B cell (primary cell): ENCODE results near the gene NUP210L. TPM values are rescaled to one million over a fixed set of nuclear protein-coding genes. Genes with fewer than 3 reads are reported as not detected.
A peak's percentile ranks its signal among the peaks of the same experiment; 100 is the strongest.

ENCODE experiments used
- ATAC-seq: fragments of 200-7000 bp; cut with Tn5 transposase; one replicate; pipeline ENCODE4 v1.10.0; 2021; ENCODE audit warnings: low read depth, mild to moderate bottlenecking, moderate number of reproducible peaks, moderate library complexity
- CTCF ChIA-PET: fragments of 350-600 bp; sonication (Branson Sonifier 250); formaldehyde crosslinking; loops from one replicate; lab custom pipeline; 2021; ENCODE audit warnings: antibody characterized with exemption, inconsistent platforms; lab: Charles Lee
- POLR2A ChIA-PET: fragments of 350-600 bp; sonication (Branson Sonifier 250); formaldehyde crosslinking; loops from one replicate; lab custom pipeline; 2021; ENCODE audit warnings: antibody characterized with exemption; lab: Charles Lee
- DNase-seq: peaks from one replicate; pipeline ENCODE4 v3.0.0; 2013
- H2AFZ ChIP-seq: 2 replicates; pipeline ENCODE4 v1.6.1; 2012; ENCODE audit warnings: mild to moderate bottlenecking, low read depth, low read length; ENCODE audit not compliant: insufficient read depth, poor library complexity, severe bottlenecking
- H3K27ac ChIP-seq, 2 donors: 1 replicate in 1 of 2; 2 replicates in 1 of 2; pipeline ENCODE4 v1.5.1; 2012 to 2013; ENCODE audit warnings: low read length in 2 of 2, mild to moderate bottlenecking in 2 of 2, moderate library complexity in 1 of 2
- H3K27me3 ChIP-seq, 4 experiments: fragments of 200-600 bp in 1 of 4; sonication (generic) in 1 of 4; replicated peaks in 1 of 4; 1 replicate in 2 of 4; 2 replicates in 2 of 4; pipeline versions ENCODE4 v1.6.1 to v1.7.0; 2013 to 2016; ENCODE audit warnings: low read length in 3 of 4, mild to moderate bottlenecking in 2 of 4, mixed read lengths in 1 of 4, moderate library complexity in 1 of 4; ENCODE audit not compliant: insufficient read depth in 4 of 4, control insufficient read depth in 3 of 4; ENCODE audit errors: control extremely low read depth in 1 of 4
- H3K36me3 ChIP-seq, 2 experiments: replicated peaks in 1 of 2; 1 replicate in 1 of 2; 2 replicates in 1 of 2; pipeline versions ENCODE4 v1.6.1 to v1.7.1; 2013; ENCODE audit warnings: low read length in 1 of 2; ENCODE audit not compliant: insufficient read depth in 2 of 2, control insufficient read depth in 1 of 2; ENCODE audit errors: control extremely low read depth in 1 of 2, extremely low read depth in 1 of 2
- H3K4me1 ChIP-seq, 2 donors: fragments of 200-600 bp in 1 of 2; sonication (generic) in 1 of 2; 1 replicate in 1 of 2; 2 replicates in 1 of 2; pipeline versions ENCODE4 v1.5.1 to v1.6.1; 2013 to 2017; ENCODE audit warnings: low read length in 2 of 2; ENCODE audit not compliant: control insufficient read depth in 2 of 2, insufficient read depth in 2 of 2
- H3K4me2 ChIP-seq: replicated peaks from 2 replicates; pipeline ENCODE3; 2012; ENCODE audit warnings: mild to moderate bottlenecking, low read depth, low read length; ENCODE audit not compliant: poor library complexity, severe bottlenecking
- H3K4me3 ChIP-seq, 5 experiments: fragments of 200-600 bp in 1 of 5; sonication (generic) in 1 of 5; 1 replicate in 3 of 5; 2 replicates in 2 of 5; pipeline versions ENCODE4 v1.5.1 to v1.7.0; 2011 to 2016; ENCODE audit warnings: low read length in 4 of 5, mild to moderate bottlenecking in 4 of 5, low read depth in 2 of 5, control low read depth in 1 of 5, moderate library complexity in 1 of 5; ENCODE audit not compliant: insufficient read depth in 1 of 5; ENCODE audit errors: control extremely low read depth in 1 of 5, extremely low read depth in 1 of 5
- H3K79me2 ChIP-seq: fragments of 200-600 bp; sonication (generic); one replicate; pipeline ENCODE4 v1.6.0; 2016; ENCODE audit warnings: low read length; ENCODE audit not compliant: control insufficient read depth, insufficient read depth
- H3K9ac ChIP-seq: fragments of 200-600 bp; sonication (generic); 2 replicates; pipeline ENCODE4 v1.6.1; 2017; ENCODE audit warnings: mild to moderate bottlenecking, low read length, moderate library complexity
- H3K9me3 ChIP-seq, 3 donors: one replicate each; pipeline versions ENCODE4 v1.6.1 to v1.7.1; 2013; ENCODE audit warnings: low read length in 2 of 3; ENCODE audit not compliant: control insufficient read depth in 2 of 3, insufficient read depth in 1 of 3; ENCODE audit errors: control extremely low read depth in 1 of 3
- H4K20me1 ChIP-seq: 2 replicates; pipeline ENCODE4 v1.6.0; 2012; ENCODE audit warnings: mild to moderate bottlenecking, low read length; ENCODE audit not compliant: insufficient read depth, control insufficient read depth, poor library complexity, severe bottlenecking
- H3K27ac Mint-ChIP-seq: one replicate; pipeline ENCODE4 v1.8.0; 2021; ENCODE audit warnings: mixed read lengths
- H3K27me3 Mint-ChIP-seq: one replicate; pipeline ENCODE4 v1.8.0; 2021; ENCODE audit warnings: mixed read lengths
- H3K4me1 Mint-ChIP-seq: one replicate; pipeline ENCODE4 v1.8.0; 2021; ENCODE audit warnings: mixed read lengths
- H3K4me3 Mint-ChIP-seq: one replicate; pipeline ENCODE4 v1.8.0; 2021; ENCODE audit warnings: mixed read lengths
- H3K9me3 Mint-ChIP-seq: one replicate; pipeline ENCODE4 v1.8.0; 2022; ENCODE audit warnings: mixed read lengths; ENCODE audit not compliant: insufficient read depth
- CTCF ChIP-seq: fragments of 200-600 bp; IDR thresholded peaks from one replicate; pipeline ENCODE4 v1.8.0; 2022; ENCODE audit warnings: antibody characterized with exemption, mild to moderate bottlenecking
- EZH2 ChIP-seq: IDR thresholded peaks from 2 replicates; pipeline ENCODE4 v1.6.1; 2012; ENCODE audit warnings: borderline replicate concordance, low read depth, mild to moderate bottlenecking, moderate library complexity, low read length; ENCODE audit not compliant: insufficient read depth, poor library complexity, severe bottlenecking
- WGBS: methylation state at CpG from one replicate; pipeline ENCODE4 v1.1.5; 2013; ENCODE audit warnings: missing lambda C conversion rate; ENCODE audit not compliant: insufficient coverage; 5-methylcytosine and 5-hydroxymethylcytosine counted together
- intact Hi-C: fragments of 100-400 bp; cut with micrococcal nuclease; formaldehyde crosslinking; loops from one replicate; pipeline ENCODE4 v1.10.0; 2022
- polyA plus RNA-seq: library from polyadenylated mRNA; depleted of rRNA; stranded (reverse); fragments of >200 nt; gene quantifications from 2 replicates; pipeline ENCODE4 v1.2.3, GENCODE V29; 2012
- total RNA-seq, 2 donors: library from RNA; stranded (reverse); fragments of 120-200 nt in 1 of 2; gene quantifications; 1 replicate in 1 of 2; 2 replicates in 1 of 2; pipeline versions ENCODE4 v1.2.3 to v1.2.4, GENCODE V29; 2013 to 2022

Gene NUP210L
- total and polyA plus RNA-seq, 2 donors (not counting 1 experiment from before 2014, with no cell fraction given), result 0.04 to 0.20 TPM

- Histone ChIP-seq H3K9ac (peak overlapping the region; percentile 99), H3K9me3 (no peaks in the 10 kb centered on the region), H3K36me3 (peaks cover 0 to 34% of the 10 kb centered on the region in 2 experiments), H3K4me3 (peak overlapping the region; percentile 79 to 98 (median 92)), H2AFZ (peak overlapping the region; percentile 78), H3K79me2 (peaks cover 70% of the 10 kb centered on the region), H3K4me2 (peak overlapping the region; percentile 86), H3K27me3 (no peaks in the 10 kb centered on the region), H3K4me1 (peaks cover 41 to 43% of the 10 kb centered on the region in 2 donors), H3K27ac (peak overlapping the region; percentile 87 to 97), H4K20me1 (peaks cover 56% of the 10 kb centered on the region)
- POLR2A ChIA-PET, result interaction anchor here (0.8 to 9.2 kb wide), 8 partner anchors 10 to 174 kb away, joined by 3 to 115 read pairs (median 6); partner anchors contain the start of genes CREB3L4, DENND4B, GATAD2B and JTB
- intact Hi-C loops, result loop anchor here (1.0 to 5.0 kb wide), 7 partner anchors 10 to 315 kb away; partner anchors contain the start of genes CREB3L4, DENND4B, HAX1 and JTB
- ATAC-seq (peak; percentile 2), DNase-seq (peak; percentile 80)
- Mint-ChIP-seq H3K4me3 (peak overlapping the region; percentile 100), H3K9me3 (no peaks in the 10 kb centered on the region), H3K27ac (peak overlapping the region; percentile 97), H3K27me3 (no peaks in the 10 kb centered on the region), H3K4me1 (peaks cover 66% of the 10 kb centered on the region)
- CTCF ChIA-PET, result interaction anchor here (2.1 to 5.6 kb wide), 2 partner anchors 9 to 12 kb away, joined by 10 to 47 read pairs; partner anchors contain the start of genes CREB3L4 and DENND4B
- WGBS, result 0% methylated on average over 13 of the region's 13 CpGs
- TF ChIP-seq CTCF (no peak), EZH2 (no peak)
These were observed 197.1 kb downstream of the NUP210L start for GRCh38 chr1:153957744-153958110.
